ENCODE measurements around the gene WNT7B.
A peak's percentile ranks its signal among the peaks of the same experiment; 100 is the strongest.

The WNT7B gene

DNA sequence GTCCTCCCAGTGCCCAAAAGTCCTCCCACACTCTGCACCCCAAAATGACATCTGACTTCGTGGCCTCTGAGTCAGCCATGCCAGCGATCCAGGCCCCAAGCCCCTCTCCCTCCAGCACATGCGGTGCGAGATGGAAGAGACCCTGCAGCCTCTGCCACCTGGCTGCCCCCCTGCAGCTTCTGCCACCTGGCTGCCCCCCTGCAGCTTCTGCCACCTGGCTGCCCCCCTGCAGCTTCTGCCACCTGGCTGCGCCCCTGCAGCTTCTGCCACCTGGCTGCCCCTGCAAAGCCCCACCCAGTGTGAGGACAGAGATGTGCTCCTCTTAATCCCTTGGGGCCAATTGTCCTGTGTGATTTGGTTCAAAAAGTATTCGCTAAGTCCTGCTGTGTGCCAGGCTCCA, 68.0 kb downstream of the WNT7B start:
- TF ChIP-seq POLR2A (IDR thresholded peaks at IDR 0.05; ENCODE audit: low read depth, low read length): no peak
- FAIRE-seq: no peak
- DNase-seq (ENCODE audit: insufficient read length, low spot score): no peak

DNA sequence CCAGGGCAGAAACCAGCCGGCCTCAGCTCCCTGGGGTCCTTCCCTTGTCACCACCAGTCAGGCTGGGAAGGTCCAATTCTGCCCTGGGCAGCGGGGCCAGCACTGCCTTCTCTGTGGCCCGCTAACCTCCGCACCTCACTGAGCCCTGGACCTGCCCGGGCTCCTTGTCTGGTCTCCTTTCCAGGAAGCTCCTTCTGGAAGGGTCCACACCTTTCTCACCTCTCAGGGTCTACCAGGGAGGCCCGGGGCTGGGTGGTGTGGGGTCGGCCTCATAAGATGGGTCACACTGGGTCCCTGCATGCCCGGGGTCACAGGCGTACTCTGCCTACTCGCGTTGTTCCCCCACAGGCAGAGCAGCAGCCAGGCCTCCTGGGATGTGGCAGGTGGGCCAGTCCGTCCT, 69.0 kb downstream of the WNT7B start:
- TF ChIP-seq POLR2A (IDR thresholded peaks at IDR 0.05; ENCODE audit: low read depth, low read length): no peak
- no peak for FAIRE-seq
- DNase-seq (ENCODE audit: insufficient read length, low spot score): no peak

DNA sequence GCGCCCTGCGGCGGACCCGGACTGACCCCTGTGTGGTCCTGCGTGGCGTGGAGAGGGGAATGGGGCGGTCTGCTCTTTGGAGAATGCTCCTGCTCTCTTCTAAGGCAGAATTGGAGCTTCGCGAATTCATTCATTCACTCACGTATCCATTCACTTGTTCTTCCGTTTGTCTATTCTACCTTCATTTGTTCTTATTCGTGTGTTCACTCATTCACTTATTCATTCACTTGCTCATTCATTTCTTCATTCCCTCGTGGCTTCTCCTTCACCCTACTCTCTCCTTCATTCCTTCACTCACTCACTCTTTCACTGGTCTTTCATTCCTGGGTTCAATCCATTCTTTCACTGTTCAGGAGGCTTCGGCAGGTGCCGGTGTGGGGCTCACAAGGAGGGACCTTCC, 69.6 kb downstream of the WNT7B start:
- TF ChIP-seq POLR2A (IDR thresholded peaks at IDR 0.05; ENCODE audit: low read depth, low read length): no peak
- FAIRE-seq (no peak), DNase-seq (ENCODE audit: insufficient read length, low spot score) (no peak)

DNA sequence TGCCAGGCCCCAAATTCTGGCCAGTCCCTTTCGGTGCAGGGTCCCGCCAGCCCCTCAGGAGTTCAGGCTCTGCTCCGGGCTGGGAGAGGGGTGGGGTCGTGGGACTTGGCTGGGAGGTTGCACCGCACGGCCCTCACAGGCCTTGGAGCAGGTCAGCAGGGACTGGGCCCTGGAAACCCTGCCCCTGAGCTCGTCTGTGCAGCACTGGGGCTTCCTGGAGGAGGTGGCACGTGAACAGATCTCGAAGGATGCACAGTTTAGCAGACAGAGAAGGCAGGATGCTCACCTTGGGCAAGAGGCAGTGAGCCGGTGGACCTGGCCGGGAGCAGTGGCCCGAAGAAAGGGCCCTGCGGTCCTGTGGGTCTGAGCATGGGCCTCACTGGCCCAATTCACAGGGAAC, 70.0 kb downstream of the WNT7B start:
- FAIRE-seq: no peak
- no peak for TF ChIP-seq POLR2A (IDR thresholded peaks at IDR 0.05; ENCODE audit: low read depth, low read length)
- DNase-seq (ENCODE audit: insufficient read length, low spot score): no peak

DNA sequence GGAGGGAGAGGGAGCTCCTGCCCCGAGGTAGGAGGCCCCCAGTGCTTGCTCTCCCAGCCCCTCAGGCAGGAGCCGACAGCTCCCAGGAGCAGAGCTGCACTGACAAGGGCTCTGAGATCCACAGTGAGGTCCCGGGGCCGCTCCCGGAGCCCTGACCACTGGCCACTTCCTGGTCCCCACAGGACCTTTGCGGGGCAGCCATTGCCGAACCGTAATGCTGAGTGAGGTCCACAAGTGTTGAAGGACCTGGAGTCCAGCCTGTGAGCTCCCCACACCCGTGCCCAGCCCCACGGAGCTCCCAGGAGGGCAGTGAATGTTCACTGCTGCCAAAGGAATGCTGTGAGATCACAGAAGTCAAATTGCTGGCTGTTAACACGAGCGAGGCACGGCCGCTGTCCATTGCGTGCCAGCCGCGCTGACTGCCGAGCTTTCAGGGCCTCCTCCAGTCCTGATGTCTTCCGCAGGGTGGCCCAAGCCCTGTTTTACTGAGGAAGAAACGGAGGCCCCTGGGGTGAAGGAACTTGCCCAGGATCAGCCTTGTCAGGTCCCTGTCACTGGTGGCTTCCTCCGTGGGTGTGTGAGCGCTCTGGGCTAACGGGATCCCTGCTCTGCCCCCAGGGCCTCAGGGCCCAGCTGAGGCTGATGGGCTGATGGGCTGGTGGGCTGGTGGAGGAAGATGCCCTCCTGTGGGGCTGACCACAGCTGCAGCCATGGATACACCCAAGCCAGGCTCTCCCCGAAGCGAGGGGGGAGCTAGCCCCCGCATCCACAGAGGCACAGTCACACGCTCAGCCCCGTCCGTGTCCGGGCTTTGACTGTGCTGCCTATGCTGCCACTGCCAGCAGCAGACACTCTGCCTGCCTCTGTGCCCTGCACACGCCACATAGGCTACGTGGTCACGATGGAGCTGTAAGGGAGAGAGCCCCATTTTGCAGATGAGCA, 70.8 kb downstream of the WNT7B start:
- DNase-seq (ENCODE audit: insufficient read length, low spot score): no peak
- FAIRE-seq: no peak
- no peak for TF ChIP-seq POLR2A (IDR thresholded peaks at IDR 0.05; ENCODE audit: low read depth, low read length)

DNA sequence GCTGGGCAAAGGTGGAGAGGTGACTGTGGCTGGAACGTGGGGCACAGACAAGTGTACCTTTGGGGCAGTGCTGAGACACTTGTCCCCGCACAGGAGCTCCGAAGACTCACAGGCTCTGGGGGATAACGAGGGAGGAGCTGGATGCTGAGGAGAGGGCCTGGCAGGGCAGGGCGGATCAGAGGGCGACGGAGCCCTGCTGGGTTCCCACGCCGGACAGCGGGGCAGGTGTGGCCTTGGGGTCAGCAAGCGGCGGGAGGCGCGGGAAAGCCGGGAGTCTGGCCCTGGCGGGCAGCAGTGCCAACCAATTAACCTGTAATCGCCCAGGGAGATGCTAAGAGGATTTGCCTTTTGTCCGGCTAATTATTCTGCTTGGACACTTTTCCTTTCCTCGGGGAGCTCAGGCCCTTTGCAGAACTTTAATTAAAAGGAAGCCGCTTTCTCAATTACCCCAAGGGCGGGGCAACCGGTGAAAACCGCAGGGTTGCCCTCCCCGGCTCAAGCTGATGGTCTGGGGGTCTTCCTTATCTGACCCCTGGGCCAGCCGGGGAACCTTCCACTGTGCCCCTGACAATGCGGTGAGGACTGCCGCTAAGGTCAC, 71.5 kb downstream of the WNT7B start:
- no peak for TF ChIP-seq POLR2A (IDR thresholded peaks at IDR 0.05; ENCODE audit: low read depth, low read length)
- no peak for FAIRE-seq
- no peak for DNase-seq (ENCODE audit: insufficient read length, low spot score)

DNA sequence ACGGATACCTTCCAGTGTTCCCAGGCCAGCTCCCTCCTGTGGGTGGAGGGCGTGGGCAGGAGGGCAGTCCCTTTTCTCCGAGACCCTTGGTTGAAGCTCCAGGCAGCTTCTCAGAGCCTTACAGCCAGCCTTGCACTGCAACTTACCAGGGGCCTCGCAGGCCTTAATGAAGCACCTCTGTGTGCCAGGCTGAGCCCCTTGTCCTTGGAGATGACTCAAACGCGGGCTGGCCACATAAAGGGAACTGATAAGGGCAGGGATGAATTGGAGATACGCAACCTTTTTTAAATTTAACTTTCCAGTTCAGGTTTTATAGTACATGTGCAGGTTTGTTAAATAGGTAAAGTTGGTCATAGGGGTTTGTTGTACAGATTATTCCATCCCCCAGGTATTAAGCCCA, 72.7 kb downstream of the WNT7B start:
- FAIRE-seq (no peak), DNase-seq (ENCODE audit: insufficient read length, low spot score) (no peak)
- no peak for TF ChIP-seq POLR2A (IDR thresholded peaks at IDR 0.05; ENCODE audit: low read depth, low read length)

DNA sequence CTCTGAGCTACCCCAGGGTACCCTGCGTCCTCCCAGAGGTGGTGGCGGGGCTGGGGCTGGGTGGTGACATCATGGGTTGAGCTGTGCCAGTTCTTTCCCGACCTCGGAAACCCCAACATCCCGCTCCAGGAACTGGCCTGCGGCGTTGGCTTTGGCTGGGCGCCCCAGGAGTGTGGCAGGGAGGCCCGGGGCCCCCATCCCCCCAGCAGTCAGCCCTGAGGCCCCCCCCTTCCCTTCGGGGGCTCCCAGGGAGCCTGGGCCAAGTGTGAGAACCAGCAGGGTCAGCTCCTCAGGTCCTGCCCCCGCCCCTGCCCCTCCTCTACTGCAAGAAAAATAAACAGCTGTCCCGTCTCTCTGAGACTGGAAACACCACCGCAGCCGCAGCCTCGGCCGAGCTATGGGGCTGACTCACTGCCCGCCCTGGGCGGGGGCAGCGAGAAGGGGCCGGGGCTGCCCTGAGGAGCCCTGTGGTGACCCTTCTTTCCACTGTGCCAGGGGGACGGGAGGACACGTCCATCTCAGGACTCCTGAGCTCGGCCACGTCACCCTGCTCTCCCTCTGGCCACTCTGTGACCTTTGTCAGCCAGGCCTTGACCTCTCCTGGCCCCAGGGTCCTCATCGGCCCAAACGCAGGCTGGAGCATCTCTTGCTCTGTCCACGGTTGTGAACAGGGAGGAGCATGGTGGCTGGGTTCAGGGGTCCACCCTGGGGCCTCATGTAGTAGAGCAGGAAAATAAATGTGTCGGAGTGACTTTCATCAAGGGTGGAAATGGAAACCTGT, 73.4 kb downstream of the WNT7B start:
- DNase-seq (ENCODE audit: insufficient read length, low spot score): peak; percentile 73
- no peak for FAIRE-seq
- no peak for TF ChIP-seq POLR2A (IDR thresholded peaks at IDR 0.05; ENCODE audit: low read depth, low read length)

DNA sequence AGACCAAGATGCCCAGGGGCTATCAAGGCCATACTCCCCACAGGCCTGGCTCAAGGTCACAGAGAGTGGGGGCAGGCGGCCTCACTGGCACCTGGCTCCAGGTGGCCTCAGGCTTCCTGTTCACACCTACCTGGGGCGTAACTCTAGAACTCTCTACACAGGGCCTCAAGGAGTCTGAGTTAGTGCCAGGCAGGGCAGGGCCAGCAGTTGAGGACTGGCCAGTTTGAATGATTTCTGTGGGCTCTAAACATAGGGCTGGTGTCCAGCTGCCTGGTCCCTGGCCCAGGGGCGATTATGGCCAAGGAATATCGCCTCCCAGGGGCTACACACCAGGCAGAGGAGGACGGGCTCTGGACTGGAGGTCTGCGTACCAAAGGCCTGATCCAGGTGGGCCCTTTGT, 79.2 kb downstream of the WNT7B start:
- DNase-seq (ENCODE audit: insufficient read length, low spot score) (no peak), FAIRE-seq (no peak)
- no peak for TF ChIP-seq POLR2A (IDR thresholded peaks at IDR 0.05; ENCODE audit: low read depth, low read length)

DNA sequence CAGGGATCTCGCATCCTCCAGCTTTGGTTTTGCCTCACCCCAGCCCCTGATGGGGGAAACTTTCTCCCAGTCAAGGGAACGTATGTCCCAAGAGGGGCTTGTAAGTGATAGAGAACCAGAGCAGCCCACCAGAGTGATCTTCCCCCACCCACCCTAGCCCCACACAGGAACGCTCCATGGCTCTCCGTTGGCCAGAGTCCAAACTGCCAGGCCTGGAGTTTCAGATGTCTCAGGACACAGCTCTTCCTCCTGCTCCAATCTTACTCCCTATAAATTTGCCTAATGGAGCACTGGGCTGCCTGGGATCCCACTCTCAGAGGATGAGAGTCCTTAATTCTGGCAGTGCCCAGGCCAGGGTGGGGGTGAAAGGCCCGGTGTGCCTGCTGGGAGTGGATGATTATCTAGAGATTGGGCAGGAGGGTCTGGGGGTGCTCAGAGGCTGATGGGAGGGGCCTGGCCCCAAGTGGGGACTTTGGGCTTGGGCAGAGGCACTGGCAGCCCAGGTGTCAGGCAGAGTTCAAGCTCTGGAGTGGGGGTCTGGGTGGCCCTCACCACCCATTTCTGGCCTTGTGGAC, 79.9 kb downstream of the WNT7B start:
- FAIRE-seq: no peak
- DNase-seq (ENCODE audit: insufficient read length, low spot score): no peak
- TF ChIP-seq POLR2A (IDR thresholded peaks at IDR 0.05; ENCODE audit: low read depth, low read length): no peak

DNA sequence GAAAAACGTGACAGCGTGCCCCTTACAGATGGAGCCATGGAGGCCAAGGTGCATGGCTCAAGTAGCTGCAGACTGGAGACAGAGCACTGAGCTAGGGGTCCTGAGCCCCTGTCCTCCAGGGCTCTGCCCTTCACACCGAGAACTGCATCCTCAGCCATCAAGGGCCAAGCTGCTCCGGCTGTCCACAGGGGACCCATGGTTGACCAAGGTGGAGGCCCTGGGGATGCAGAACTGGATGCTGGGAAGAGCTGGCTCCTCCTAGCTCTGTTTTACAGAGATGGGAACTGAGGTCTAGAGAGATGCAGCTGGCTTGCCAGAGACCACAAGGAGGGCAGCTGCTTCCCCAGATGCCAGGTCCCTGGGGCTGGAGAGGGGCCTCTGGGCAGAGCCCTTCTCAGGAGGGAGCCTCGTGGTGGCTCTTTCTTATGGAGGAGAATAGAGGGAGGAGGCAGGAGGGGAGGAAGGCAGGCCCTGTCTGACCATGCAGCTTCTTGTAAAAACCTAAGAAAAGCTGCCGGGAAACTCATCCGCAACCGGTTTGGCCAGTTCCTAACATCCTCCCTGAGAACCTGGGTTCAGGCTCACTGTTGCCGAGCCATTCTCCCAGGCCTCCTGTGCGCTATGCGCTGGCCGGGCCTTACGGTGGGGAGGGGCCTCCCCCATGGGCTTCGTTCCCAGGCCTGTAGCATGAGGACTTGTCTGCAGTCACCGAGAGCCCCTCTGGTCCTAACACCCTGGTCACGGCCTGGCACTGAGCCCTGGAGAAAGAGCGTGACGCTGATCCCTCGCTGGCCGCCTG, 80.6 kb downstream of the WNT7B start:
- TF ChIP-seq POLR2A (IDR thresholded peaks at IDR 0.05; ENCODE audit: low read depth, low read length): no peak
- FAIRE-seq (no peak), DNase-seq (ENCODE audit: insufficient read length, low spot score) (no peak)

DNA sequence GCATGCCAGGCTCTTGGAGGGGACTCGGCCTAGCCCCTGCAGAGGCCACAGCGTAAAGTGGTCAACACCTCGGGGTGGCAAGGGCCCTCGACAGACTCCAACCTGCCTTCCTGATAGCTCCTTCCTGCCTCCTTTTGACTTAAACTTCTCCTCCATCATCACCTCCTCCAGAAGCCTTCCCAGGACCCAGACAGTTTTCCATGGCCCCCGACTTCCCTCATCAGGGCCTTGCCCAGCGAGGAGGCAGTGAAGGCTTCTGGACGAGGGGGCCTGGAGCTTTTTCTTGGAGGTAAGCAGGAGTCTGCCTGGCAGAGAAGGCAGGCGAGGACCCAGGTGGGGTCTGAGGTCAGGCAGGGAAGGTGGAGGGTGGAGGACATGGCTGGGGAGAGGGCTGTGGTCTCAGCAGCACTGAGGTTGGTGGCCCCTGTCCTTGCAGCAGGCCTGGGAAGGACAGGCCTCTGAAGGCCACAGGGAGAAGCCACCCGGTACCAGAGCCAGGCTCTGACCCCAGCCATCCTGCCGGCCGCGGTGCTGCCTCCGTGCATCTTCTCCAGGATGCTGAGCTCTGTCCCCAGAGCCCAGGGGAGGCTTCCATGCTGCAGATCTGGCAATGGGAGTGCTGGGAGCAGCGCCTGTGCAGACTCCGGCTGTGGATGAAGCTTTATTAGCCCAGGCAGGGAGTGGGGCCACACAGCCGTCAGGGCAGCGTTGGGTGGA, 81.4 kb downstream of the WNT7B start:
- no peak for TF ChIP-seq POLR2A (IDR thresholded peaks at IDR 0.05; ENCODE audit: low read depth, low read length)
- FAIRE-seq (no peak), DNase-seq (ENCODE audit: insufficient read length, low spot score) (no peak)

DNA sequence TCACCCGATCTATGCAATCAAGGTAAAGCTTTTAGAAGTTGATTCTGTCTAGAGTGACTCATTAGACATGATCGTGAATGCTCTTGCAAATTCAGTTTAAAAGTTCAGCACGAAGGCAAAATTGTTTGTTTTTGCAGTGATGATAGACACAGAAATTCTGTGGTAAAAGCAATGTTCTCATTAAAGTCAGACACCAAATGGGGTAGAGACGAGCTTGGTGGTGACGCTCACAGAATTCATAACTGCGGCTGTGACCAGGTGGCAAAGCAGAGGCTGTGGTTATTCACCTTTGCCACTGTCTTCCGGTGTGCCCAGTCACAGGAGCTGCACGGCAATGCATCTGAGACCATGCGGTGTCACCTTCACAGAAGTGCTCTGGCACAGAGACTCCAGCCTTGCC, 83.4 kb downstream of the WNT7B start:
- FAIRE-seq (no peak), DNase-seq (ENCODE audit: insufficient read length, low spot score) (no peak)

More for the DNA sequence above, 83.4 kb downstream of the WNT7B start:
- no peak for TF ChIP-seq POLR2A (IDR thresholded peaks at IDR 0.05; ENCODE audit: low read depth, low read length)

Data from H54 (cell line).